ENCODE data around the gene CBLN1. TPM values are rescaled to one million over a fixed set of nuclear protein-coding genes. Genes with fewer than 3 reads are reported as not detected.
A peak's percentile ranks its signal among the peaks of the same experiment; 100 is the strongest.

CBLN1 gene
- total and polyA plus RNA-seq, 3 donors from 2014 or later, result 13.7 to 57.8 (median 35.4) TPM

DNA sequence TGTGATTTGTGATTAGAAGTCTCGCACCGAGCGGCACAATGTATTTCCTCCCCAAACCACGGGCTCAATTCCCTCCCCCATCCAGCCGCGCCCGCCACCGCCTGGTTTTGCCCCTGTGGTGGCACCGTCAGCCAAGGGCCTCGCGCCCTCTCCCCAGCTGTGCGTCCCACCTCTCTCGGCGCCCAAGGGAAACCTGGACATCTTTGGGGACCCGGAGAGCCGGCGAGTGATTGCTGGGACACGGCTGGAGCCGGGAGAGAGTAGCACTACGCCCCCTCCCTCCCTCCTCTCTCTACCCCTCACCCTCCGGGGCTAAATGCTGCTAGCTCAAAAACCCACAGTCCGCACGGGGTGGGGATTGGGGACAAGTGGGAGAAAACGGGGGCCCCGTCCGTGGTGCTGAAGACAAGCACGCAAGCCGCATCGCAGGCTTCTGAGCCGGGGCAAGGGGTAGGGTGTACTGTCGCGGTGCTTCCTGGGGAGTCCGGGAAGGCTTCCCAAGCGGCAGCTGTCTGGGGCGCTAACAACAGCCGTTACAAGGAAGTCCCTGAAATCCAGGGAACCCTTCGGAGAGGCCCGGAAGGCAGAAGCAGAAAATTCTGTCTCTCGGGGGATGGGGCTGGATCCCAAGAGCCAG is 1.4 kb downstream of the CBLN1 start:
- TF ChIP-seq, protein P1, sequence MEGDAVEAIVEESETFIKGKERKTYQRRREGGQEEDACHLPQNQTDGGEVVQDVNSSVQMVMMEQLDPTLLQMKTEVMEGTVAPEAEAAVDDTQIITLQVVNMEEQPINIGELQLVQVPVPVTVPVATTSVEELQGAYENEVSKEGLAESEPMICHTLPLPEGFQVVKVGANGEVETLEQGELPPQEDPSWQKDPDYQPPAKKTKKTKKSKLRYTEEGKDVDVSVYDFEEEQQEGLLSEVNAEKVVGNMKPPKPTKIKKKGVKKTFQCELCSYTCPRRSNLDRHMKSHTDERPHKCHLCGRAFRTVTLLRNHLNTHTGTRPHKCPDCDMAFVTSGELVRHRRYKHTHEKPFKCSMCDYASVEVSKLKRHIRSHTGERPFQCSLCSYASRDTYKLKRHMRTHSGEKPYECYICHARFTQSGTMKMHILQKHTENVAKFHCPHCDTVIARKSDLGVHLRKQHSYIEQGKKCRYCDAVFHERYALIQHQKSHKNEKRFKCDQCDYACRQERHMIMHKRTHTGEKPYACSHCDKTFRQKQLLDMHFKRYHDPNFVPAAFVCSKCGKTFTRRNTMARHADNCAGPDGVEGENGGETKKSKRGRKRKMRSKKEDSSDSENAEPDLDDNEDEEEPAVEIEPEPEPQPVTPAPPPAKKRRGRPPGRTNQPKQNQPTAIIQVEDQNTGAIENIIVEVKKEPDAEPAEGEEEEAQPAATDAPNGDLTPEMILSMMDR (IDR thresholded peaks at IDR 0.05), result no peak
- 1% methylated on average over 36 to 39 of the region's 39 CpGs for WGBS, 2 donors
- Histone ChIP-seq H3K4me1 (peaks cover 8% of the 10 kb centered on the region), H3K9me3 (no peaks in the 10 kb centered on the region), H3K4me3 (peak overlapping the region in 1 of 2 donors; percentile 53), H3K27me3 (no peaks in the 10 kb centered on the region), H3K36me3 (ENCODE audit: low read depth, missing control alignments) (no peaks in the 10 kb centered on the region), H3K27ac (peak overlapping the region in 1 of 2 donors; percentile 20)
- intact Hi-C loops (cut with DNase I; ENCODE audit: low total_unique reads), result no loop called here
- peak; percentile 30 for DNase-seq

DNA sequence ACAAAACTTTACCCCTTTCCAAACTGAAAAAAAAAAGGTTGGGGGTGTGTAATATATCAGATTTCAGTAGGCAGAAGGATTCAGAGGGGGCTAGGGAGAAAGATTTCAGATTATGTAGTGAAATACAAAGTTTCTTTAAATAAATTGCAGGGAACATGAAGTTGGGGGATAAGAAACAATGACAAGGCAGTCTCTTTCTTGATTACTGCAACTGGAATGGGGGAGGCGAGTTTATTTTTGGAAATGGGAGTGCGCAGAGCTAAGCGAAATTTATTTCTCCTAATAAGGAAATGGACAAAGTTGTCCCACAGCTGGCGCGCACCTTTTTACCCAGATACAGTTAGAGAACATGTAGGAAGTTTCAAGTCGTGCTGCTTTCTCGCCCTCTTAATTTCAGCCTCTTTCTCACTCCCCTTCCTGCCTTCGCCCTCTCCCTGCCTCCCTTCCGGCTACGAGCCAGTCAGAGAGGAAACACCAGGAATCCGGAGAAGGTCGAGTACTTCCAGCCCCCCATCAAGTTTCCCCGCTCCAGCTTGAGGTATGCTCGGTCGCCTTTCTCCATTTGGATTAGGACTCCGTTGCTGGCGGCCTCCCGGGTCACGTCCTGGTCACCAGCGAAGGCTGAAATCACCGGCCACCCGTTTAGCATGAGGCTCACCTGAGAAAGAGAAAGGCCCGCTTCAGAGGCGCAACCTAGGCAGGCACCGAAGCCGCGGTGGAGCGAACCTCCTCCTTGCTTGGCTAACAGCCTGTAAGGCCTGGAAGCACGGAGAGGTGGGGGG is 2.5 kb downstream of the CBLN1 start:
- Histone ChIP-seq H3K27ac (peak overlapping the region in 1 of 2 donors; percentile 20), H3K4me1 (peaks cover 8% of the 10 kb centered on the region), H3K9me3 (no peaks in the 10 kb centered on the region), H3K36me3 (ENCODE audit: low read depth, missing control alignments) (no peaks in the 10 kb centered on the region), H3K27me3 (no peaks in the 10 kb centered on the region), H3K4me3 (peak overlapping the region in 1 of 2 donors; percentile 2)
- 5% methylated on average over 17 to 29 of the region's 29 CpGs for WGBS, 2 donors
- no peak for DNase-seq
- intact Hi-C loops (cut with DNase I; ENCODE audit: low total_unique reads), result no loop called here
- no peak for TF ChIP-seq POLR2A (IDR thresholded peaks at IDR 0.05)
- TF ChIP-seq, protein P1 (IDR thresholded peaks at IDR 0.05), result no peak

DNA sequence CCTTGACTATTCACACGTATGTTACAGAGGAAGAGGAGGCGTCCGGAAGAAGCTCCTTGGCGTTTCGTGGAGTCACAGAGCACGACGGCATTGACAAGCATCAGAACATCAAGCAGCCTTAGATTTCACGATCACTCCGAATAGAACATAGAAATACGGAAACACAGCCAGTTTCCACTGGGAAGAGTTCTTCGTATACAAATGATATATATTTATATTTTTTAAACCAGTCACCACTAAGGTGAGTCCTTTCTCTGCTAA is 3.1 kb downstream of the CBLN1 start:
- TF ChIP-seq POLR2A (IDR thresholded peaks at IDR 0.05), result no peak
- TF ChIP-seq, protein P1 (IDR thresholded peaks at IDR 0.05), result no peak
- peaks cover 7% of the 10 kb centered on the region for H3K4me1 ChIP-seq
- H3K27me3 ChIP-seq, result no peaks in the 10 kb centered on the region
- WGBS, 2 donors, result 13 to 16% methylated on average over 11 of the region's 11 CpGs
- H3K4me3 ChIP-seq, result no peak overlapping the region
- no peaks in the 10 kb centered on the region for H3K9me3 ChIP-seq
- H3K36me3 ChIP-seq (ENCODE audit: low read depth, missing control alignments), result no peaks in the 10 kb centered on the region
- H3K27ac ChIP-seq, result no peak overlapping the region
- DNase-seq, result no peak
- intact Hi-C loops (cut with DNase I; ENCODE audit: low total_unique reads), result no loop called here

DNA sequence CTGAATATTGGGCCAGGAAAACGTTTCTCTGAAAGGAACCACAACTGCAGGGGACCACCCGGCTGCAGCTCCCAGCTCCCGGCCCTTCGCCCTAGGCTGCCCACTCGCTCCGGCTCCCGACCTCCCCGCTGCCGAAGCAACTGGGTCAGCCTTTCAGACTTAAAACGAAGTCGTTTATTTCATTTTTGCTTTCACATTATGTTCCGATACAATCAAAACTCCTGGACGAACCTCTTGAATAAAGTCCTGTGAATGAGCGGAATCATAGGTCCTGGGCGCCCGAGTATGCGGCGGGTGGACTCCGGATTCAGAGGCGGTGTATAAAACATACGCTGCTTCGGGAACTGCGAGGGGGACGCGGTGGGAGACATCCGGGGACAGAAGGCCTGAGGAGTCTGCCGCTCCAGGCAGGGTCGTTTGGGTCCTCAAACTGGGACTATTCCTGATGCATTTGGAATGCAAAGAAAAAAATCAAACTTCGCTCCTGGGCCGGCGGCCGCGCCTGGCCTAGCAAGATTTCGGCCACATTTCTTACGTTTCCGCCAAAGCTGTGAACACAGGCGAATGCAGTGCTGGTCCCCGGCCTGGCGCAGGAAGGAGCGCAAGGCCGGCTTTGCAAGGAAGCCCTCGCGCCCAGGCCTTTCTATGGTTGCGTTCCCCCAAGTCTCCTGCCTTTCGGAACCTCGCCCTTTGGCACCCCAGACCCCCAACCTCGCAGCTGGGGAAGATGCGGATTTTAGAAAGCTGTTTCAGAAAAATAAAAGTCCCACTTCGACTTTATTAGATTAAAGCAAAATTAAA is 3.7 kb downstream of the CBLN1 start:
- no peak for DNase-seq
- TF ChIP-seq POLR2A (IDR thresholded peaks at IDR 0.05), result no peak
- TF ChIP-seq, protein P1 (IDR thresholded peaks at IDR 0.05), result no peak
- no peaks in the 10 kb centered on the region for H3K27me3 ChIP-seq
- no peak overlapping the region for H3K4me3 ChIP-seq
- H3K9me3 ChIP-seq, result no peaks in the 10 kb centered on the region
- no peak overlapping the region for H3K27ac ChIP-seq
- WGBS, 2 donors, result 5% methylated on average over 43 to 49 of the region's 49 CpGs
- peaks cover 2% of the 10 kb centered on the region for H3K4me1 ChIP-seq
- H3K36me3 ChIP-seq (ENCODE audit: low read depth, missing control alignments), result no peaks in the 10 kb centered on the region
- intact Hi-C loops (cut with DNase I; ENCODE audit: low total_unique reads), result no loop called here
